ENCODE measurements around the gene DLG1. TPM values are rescaled to one million over a fixed set of nuclear protein-coding genes. Genes with fewer than 3 reads are reported as not detected.

DLG1 gene
- total RNA-seq, 1 experiment from 2014 or later, result 90.2 TPM

- no peaks in the 10 kb centered on the region for H3K4me1 ChIP-seq (ENCODE audit: control insufficient read depth, insufficient read depth, low read length)
- TF ChIP-seq TCF7L2 (IDR thresholded peaks at IDR 0.05; ENCODE audit: low read depth, low read length) (no peak), REST (IDR thresholded peaks at IDR 0.05; ENCODE audit: insufficient read depth in 1 of 2, low read depth in 2 of 2, low read length in 1 of 2) (no peak), POLR2AphosphoS5 (IDR thresholded peaks at IDR 0.05; ENCODE audit: low read depth, low read length) (no peak), SIN3A (IDR thresholded peaks at IDR 0.05; ENCODE audit: borderline replicate concordance, insufficient read depth, low read depth, low read length) (no peak)
- TF ChIP-seq, protein P1, sequence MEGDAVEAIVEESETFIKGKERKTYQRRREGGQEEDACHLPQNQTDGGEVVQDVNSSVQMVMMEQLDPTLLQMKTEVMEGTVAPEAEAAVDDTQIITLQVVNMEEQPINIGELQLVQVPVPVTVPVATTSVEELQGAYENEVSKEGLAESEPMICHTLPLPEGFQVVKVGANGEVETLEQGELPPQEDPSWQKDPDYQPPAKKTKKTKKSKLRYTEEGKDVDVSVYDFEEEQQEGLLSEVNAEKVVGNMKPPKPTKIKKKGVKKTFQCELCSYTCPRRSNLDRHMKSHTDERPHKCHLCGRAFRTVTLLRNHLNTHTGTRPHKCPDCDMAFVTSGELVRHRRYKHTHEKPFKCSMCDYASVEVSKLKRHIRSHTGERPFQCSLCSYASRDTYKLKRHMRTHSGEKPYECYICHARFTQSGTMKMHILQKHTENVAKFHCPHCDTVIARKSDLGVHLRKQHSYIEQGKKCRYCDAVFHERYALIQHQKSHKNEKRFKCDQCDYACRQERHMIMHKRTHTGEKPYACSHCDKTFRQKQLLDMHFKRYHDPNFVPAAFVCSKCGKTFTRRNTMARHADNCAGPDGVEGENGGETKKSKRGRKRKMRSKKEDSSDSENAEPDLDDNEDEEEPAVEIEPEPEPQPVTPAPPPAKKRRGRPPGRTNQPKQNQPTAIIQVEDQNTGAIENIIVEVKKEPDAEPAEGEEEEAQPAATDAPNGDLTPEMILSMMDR (IDR thresholded peaks at IDR 0.05), result no peak
- no TSS peak for BruUV-seq (replicated peaks)
- intact Hi-C loops (cut with micrococcal nuclease; ENCODE audit: unreplicated experiment) (no loop called here), in situ Hi-C loops (cut with HindIII; ENCODE audit: low pct_unique_long_range_greater_than_20kb, low sequenced_read_pairs) (no loop called here)
- no peaks in the 10 kb centered on the region for H3K27me3 ChIP-seq (ENCODE audit: control insufficient read depth, insufficient read depth, low read length)
- no peak for DNase-seq (ENCODE audit: low read depth, low spot score)
- ChIA-PET POLR2A (no interaction called here), CTCF (no interaction called here)
- H3K9me3 ChIP-seq (ENCODE audit: control insufficient read depth, insufficient read depth, low read depth, low read length), result no peaks in the 10 kb centered on the region
- no peak overlapping the region for H3K4me3 ChIP-seq (ENCODE audit: low read depth in 2 of 2, low read length in 2 of 2)
- ATAC-seq, result no peak
- no peak overlapping the region for H3K27ac ChIP-seq (ENCODE audit: low read length)
- 0 out of 2 replicates have a peak, but pooled peaks cover 3% of the 10 kb centered on the region for H3K36me3 ChIP-seq (ENCODE audit: control insufficient read depth, insufficient read depth, low read length)
Observed at GRCh38 chr3:197085137-197085536, 213.3 kb downstream of the DLG1 start.

DNA sequence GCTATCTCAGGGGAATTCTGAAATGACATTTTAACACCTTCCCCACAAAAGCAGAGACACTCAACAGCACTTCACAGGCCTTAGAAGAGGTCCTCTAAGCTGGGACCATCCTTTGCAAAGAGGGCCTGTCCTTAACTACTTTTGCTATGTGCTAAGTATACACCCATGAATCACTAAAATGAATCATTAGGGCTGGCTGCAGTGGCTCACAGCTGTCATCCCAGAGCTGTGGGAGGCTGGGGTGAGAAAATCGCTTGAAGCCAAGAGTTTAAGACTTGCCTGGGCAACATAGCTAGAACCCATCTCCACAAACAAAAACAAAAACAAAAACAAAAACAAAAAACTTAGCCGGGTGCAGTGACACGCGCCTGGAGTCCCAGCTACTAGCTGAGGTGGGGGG, 214.9 kb downstream of the DLG1 start:
- TF ChIP-seq REST (IDR thresholded peaks at IDR 0.05; ENCODE audit: insufficient read depth in 1 of 2, low read depth in 2 of 2, low read length in 1 of 2) (no peak), TCF7L2 (IDR thresholded peaks at IDR 0.05; ENCODE audit: low read depth, low read length) (no peak), SIN3A (IDR thresholded peaks at IDR 0.05; ENCODE audit: borderline replicate concordance, insufficient read depth, low read depth, low read length) (no peak), POLR2AphosphoS5 (IDR thresholded peaks at IDR 0.05; ENCODE audit: low read depth, low read length) (no peak)
- TF ChIP-seq, protein P1 (IDR thresholded peaks at IDR 0.05), result no peak
- CTCF ChIA-PET, result no interaction called here
- in situ Hi-C loops (cut with HindIII; ENCODE audit: low pct_unique_long_range_greater_than_20kb, low sequenced_read_pairs), result no loop called here
- ATAC-seq (peak; percentile 86), DNase-seq (ENCODE audit: low read depth, low spot score) (peak; percentile 33)
- Histone ChIP-seq H3K4me1 (ENCODE audit: control insufficient read depth, insufficient read depth, low read length) (no peaks in the 10 kb centered on the region), H3K27ac (ENCODE audit: low read length) (no peak overlapping the region), H3K27me3 (ENCODE audit: control insufficient read depth, insufficient read depth, low read length) (no peaks in the 10 kb centered on the region), H3K4me3 (ENCODE audit: low read depth in 2 of 2, low read length in 2 of 2) (no peak overlapping the region), H3K9me3 (ENCODE audit: control insufficient read depth, insufficient read depth, low read depth, low read length) (no peaks in the 10 kb centered on the region), H3K36me3 (ENCODE audit: control insufficient read depth, insufficient read depth, low read length) (0 out of 2 replicates have a peak, but pooled peaks cover 3% of the 10 kb centered on the region)
- no TSS peak for BruUV-seq (replicated peaks)
- POLR2A ChIA-PET, result no interaction called here
- intact Hi-C loops (cut with micrococcal nuclease; ENCODE audit: unreplicated experiment), result no loop called here
